Upper lobe of left lung (tissue), 6 donors: ENCODE data around the gene ADGRV1. TPM values are rescaled to one million over a fixed set of nuclear protein-coding genes. Genes with fewer than 3 reads are reported as not detected.

Source experiments
- ATAC-seq, 2 donors: fragments of 200-7000 bp; cut with Tn5 transposase; one replicate each; pipeline ENCODE4 v1.9.1; 2022; ENCODE audit warnings: mild to moderate bottlenecking in 2 of 2, moderate library complexity in 2 of 2; ENCODE audit not compliant: low FRiP score in 2 of 2
- DNase-seq, 2 donors: peaks; one replicate each; pipeline ENCODE4 v3.0.0-alpha.2; 2019 to 2020
- H3K27ac ChIP-seq, 4 donors: fragments of 200-600 bp; sonication (generic); one replicate each; pipeline ENCODE4 v1.5.1; 2016 to 2019
- H3K27me3 ChIP-seq, 4 donors: fragments of 200-600 bp; sonication (generic); one replicate each; pipeline ENCODE4 v1.5.1; 2017 to 2019
- H3K36me3 ChIP-seq, 4 donors: fragments of 200-600 bp; sonication (generic); one replicate each; pipeline ENCODE4 v1.5.1; 2016 to 2019
- H3K4me1 ChIP-seq, 4 donors: fragments of 200-600 bp; sonication (generic); one replicate each; pipeline ENCODE4 v1.5.1; 2018 to 2019
- H3K4me3 ChIP-seq, 4 donors: fragments of 200-600 bp; sonication (generic); one replicate each; pipeline ENCODE4 v1.5.1; 2017 to 2019; ENCODE audit warnings: mild to moderate bottlenecking in 2 of 4, moderate library complexity in 1 of 4
- H3K9me3 ChIP-seq, 4 donors: fragments of 200-600 bp; sonication (generic); one replicate each; pipeline ENCODE4 v1.5.1; 2018 to 2019
- CTCF ChIP-seq, 6 experiments: fragments of 450-650 bp in 4 of 6; fragments of 200-600 bp in 2 of 6; sonication (generic) in 2 of 6; IDR thresholded peaks; one replicate each; pipeline ENCODE4 v1.5.1; 2016 to 2019; ENCODE audit warnings: antibody characterized with exemption in 6 of 6
- EP300 ChIP-seq, 4 donors: sonication (generic); formaldehyde crosslinking; IDR thresholded peaks; one replicate each; pipeline ENCODE4 v1.5.1; 2017; ENCODE audit warnings: antibody characterized with exemption in 4 of 4, control low read depth in 2 of 4
- POLR2A ChIP-seq, 4 donors: fragments of 450-650 bp; IDR thresholded peaks; one replicate each; pipeline ENCODE4 v1.5.1; 2016 to 2017; ENCODE audit warnings: antibody characterized with exemption in 4 of 4, mild to moderate bottlenecking in 2 of 4
- POLR2AphosphoS5 ChIP-seq, 2 donors: sonication (generic); formaldehyde crosslinking; IDR thresholded peaks; one replicate each; pipeline ENCODE4 v1.5.1; 2017; ENCODE audit warnings: antibody characterized with exemption in 2 of 2
- WGBS, 2 donors: methylation state at CpG; one replicate each; pipeline ENCODE4 v1.1.5; 2017 to 2018; 5-methylcytosine and 5-hydroxymethylcytosine counted together
- total RNA-seq, 6 donors: library from RNA; depleted of rRNA in 4 of 6; stranded (reverse); fragments of >200 nt in 4 of 6; gene quantifications; one replicate each; pipeline versions ENCODE4 v1.1.0 to v1.2.1, GENCODE V29; 2016 to 2021
- donor health status: DM: no; HTN: no; CAD: no; lungs with moderate emphysema.
- donor health status: DM: no; HTN: yes; CAD: no; lungs with severe emphysema.

Gene ADGRV1
- total RNA-seq, 6 donors from 2014 or later: 22.3 to 129 (median 60.4) TPM

- WGBS, 2 donors: 50 to 90% methylated on average over 1 of the region's 1 CpG
- no peak for TF ChIP-seq POLR2A (IDR thresholded peaks at IDR 0.05)
- TF ChIP-seq EP300 (IDR thresholded peaks at IDR 0.05): no peak
- TF ChIP-seq CTCF (IDR thresholded peaks at IDR 0.05): no peak
- no peak for TF ChIP-seq POLR2AphosphoS5 (IDR thresholded peaks at IDR 0.05)
- no peak for ATAC-seq
Measured at GRCh38 chr5:91158011-91158410, 599.4 kb downstream of the ADGRV1 start.

GRCh38 chr5:91159647-91160046 lies 601.0 kb downstream of the ADGRV1 start:
- no peaks in the 10 kb centered on the region for H3K9me3 ChIP-seq
- WGBS, 2 donors: 94 to 100% methylated on average over 1 of the region's 1 CpG
- peaks cover 14 to 19% (median 16%) of the 10 kb centered on the region in 4 donors for H3K4me1 ChIP-seq
- H3K36me3 ChIP-seq: no peaks in the 10 kb centered on the region
- H3K4me3 ChIP-seq: no peak overlapping the region
- no peaks in the 10 kb centered on the region for H3K27me3 ChIP-seq
- TF ChIP-seq POLR2A (IDR thresholded peaks at IDR 0.05): no peak
- TF ChIP-seq EP300 (IDR thresholded peaks at IDR 0.05): no peak
- no peak for TF ChIP-seq CTCF (IDR thresholded peaks at IDR 0.05)
- no peak for TF ChIP-seq POLR2AphosphoS5 (IDR thresholded peaks at IDR 0.05)
- H3K27ac ChIP-seq: no peak overlapping the region
- ATAC-seq (no peak), DNase-seq (no peak)

More at GRCh38 chr5:91158011-91158410, 599.4 kb downstream of the ADGRV1 start:
- Histone ChIP-seq H3K4me1 (peaks cover 10 to 15% (median 11%) of the 10 kb centered on the region in 4 donors), H3K27me3 (no peaks in the 10 kb centered on the region), H3K36me3 (no peaks in the 10 kb centered on the region), H3K27ac (no peak overlapping the region), H3K9me3 (no peaks in the 10 kb centered on the region), H3K4me3 (no peak overlapping the region)
- no peak for DNase-seq

- DNase-seq (no peak), ATAC-seq (no peak)
- Histone ChIP-seq H3K9me3 (no peaks in the 10 kb centered on the region), H3K4me1 (peaks cover 14 to 19% (median 16%) of the 10 kb centered on the region in 4 donors), H3K27me3 (no peaks in the 10 kb centered on the region), H3K36me3 (no peaks in the 10 kb centered on the region), H3K27ac (no peak overlapping the region), H3K4me3 (no peak overlapping the region)
- no peak for TF ChIP-seq EP300 (IDR thresholded peaks at IDR 0.05)
- no peak for TF ChIP-seq POLR2A (IDR thresholded peaks at IDR 0.05)
- TF ChIP-seq POLR2AphosphoS5 (IDR thresholded peaks at IDR 0.05): no peak
- TF ChIP-seq CTCF (IDR thresholded peaks at IDR 0.05): no peak
- WGBS, 2 donors: 87 to 96% methylated on average over 5 of the region's 5 CpGs
Measured at GRCh38 chr5:91160714-91161285, 602.2 kb downstream of the ADGRV1 start.

GRCh38 chr5:91162534-91163381 lies 604.2 kb downstream of the ADGRV1 start:
- no peaks in the 10 kb centered on the region for H3K27me3 ChIP-seq
- TF ChIP-seq POLR2AphosphoS5 (IDR thresholded peaks at IDR 0.05) (peak; percentile 61 to 82), POLR2A (IDR thresholded peaks at IDR 0.05) (no peak), EP300 (IDR thresholded peaks at IDR 0.05) (peak in 1 of 4 donors; percentile 60), CTCF (IDR thresholded peaks at IDR 0.05) (no peak)
- peak overlapping the region; percentile 71 to 74 (median 71) for H3K27ac ChIP-seq
- H3K36me3 ChIP-seq: no peaks in the 10 kb centered on the region
- H3K4me3 ChIP-seq: no peak overlapping the region
- no peaks in the 10 kb centered on the region for H3K9me3 ChIP-seq
- WGBS, 2 donors: 33 to 35% methylated on average over 6 of the region's 6 CpGs
- DNase-seq (peak in 1 of 2 donors; percentile 92), ATAC-seq (peak; percentile 97 to 98)
- peaks cover 14 to 19% (median 16%) of the 10 kb centered on the region in 4 donors for H3K4me1 ChIP-seq
